HepG2 (cell line): ENCODE data around the gene AGBL1. TPM values are rescaled to one million over a fixed set of nuclear protein-coding genes. Genes with fewer than 3 reads are reported as not detected.

ENCODE experiments used
- ATAC-seq: fragments of 200-7000 bp; cut with Tn5 transposase; 3 replicates; pipeline ENCODE4 v1.9.1; 2020; ENCODE audit warnings: mild to moderate bottlenecking, moderate library complexity
- BruUV-seq: library from RNA; stranded (reverse); fragments of 400-500 nt; replicated peaks from 2 replicates; lab custom pipeline; 2021; lab: Mats Ljungman, UMichigan
- CTCF ChIA-PET: fragments of 300-600 bp; formaldehyde crosslinking; extraction: SDS; loops from one replicate; lab custom pipeline; 2021; ENCODE audit warnings: low total read pairs, inconsistent platforms, low intra/inter-chr PET ratio; lab: Yijun Ruan, JAX
- POLR2A ChIA-PET: fragments of 350-600 bp; sonication (Branson Sonifier 250); formaldehyde crosslinking; loops from one replicate; lab custom pipeline; 2020; ENCODE audit warnings: antibody characterized with exemption, inconsistent platforms; lab: Yijun Ruan, JAX
- DNase-seq: peaks from one replicate; pipeline ENCODE4 v3.0.0-alpha.2; 2015; ENCODE audit warnings: low spot score
- FAIRE-seq: peaks from 3 replicates; lab custom pipeline; 2011; peaks lifted over from hg19 to GRCh38; lab: Jason Lieb, UNC
- H2AFZ ChIP-seq: one replicate; pipeline ENCODE4 v1.6.1; 2011; ENCODE audit warnings: low read length, inconsistent platforms
- H3K27ac ChIP-seq: fragments of 300-600 bp; 3 replicates; pipeline ENCODE4 v1.8.0; 2011; ENCODE audit warnings: mixed run types, mild to moderate bottlenecking, mixed read lengths, low read length, inconsistent platforms; ENCODE audit not compliant: insufficient read depth; ENCODE audit errors: extremely low read length
- H3K27me3 ChIP-seq, 2 experiments: fragments of 200-600 bp in 1 of 2; 2 replicates in 1 of 2; 3 replicates in 1 of 2; pipeline versions ENCODE4 v1.6.0 to v1.8.0; 2011; ENCODE audit warnings: low read length in 2 of 2, mild to moderate bottlenecking in 2 of 2, moderate library complexity in 2 of 2, inconsistent platforms in 1 of 2; ENCODE audit not compliant: insufficient read depth in 2 of 2, control insufficient read depth in 1 of 2
- H3K36me3 ChIP-seq, 2 experiments: fragments of 200-600 bp in 1 of 2; replicated peaks in 1 of 2; 2 replicates in 1 of 2; 3 replicates in 1 of 2; pipeline versions ENCODE4 v1.5.1 to v1.8.0; 2011; ENCODE audit warnings: low read length in 2 of 2, inconsistent platforms in 1 of 2; ENCODE audit not compliant: insufficient read depth in 2 of 2, control insufficient read depth in 1 of 2
- H3K4me1 ChIP-seq: 2 replicates; pipeline ENCODE4 v1.5.1; 2012; ENCODE audit warnings: low read length, inconsistent platforms; ENCODE audit not compliant: insufficient read depth
- H3K4me2 ChIP-seq: 2 replicates; pipeline ENCODE4 v1.6.0; 2011; ENCODE audit warnings: low read depth, low read length, inconsistent platforms
- H3K4me3 ChIP-seq, 3 experiments: fragments of 200-600 bp in 1 of 3; sonication (generic), shearing (Covaris generic) in 1 of 3; replicated peaks in 1 of 3; 2 replicates each; pipeline ENCODE4 v1.5.1; 2011 to 2016; ENCODE audit warnings: low read length in 3 of 3, inconsistent platforms in 2 of 3, low read depth in 2 of 3, mild to moderate bottlenecking in 2 of 3, control low read depth in 1 of 3, mixed read lengths in 1 of 3; ENCODE audit not compliant: insufficient read depth in 1 of 3
- H3K79me2 ChIP-seq: one replicate; pipeline ENCODE4 v1.6.1; 2011; ENCODE audit warnings: low read length, inconsistent platforms; ENCODE audit not compliant: insufficient read depth
- H3K9ac ChIP-seq: 2 replicates; pipeline ENCODE4 v1.6.0; 2011; ENCODE audit warnings: mild to moderate bottlenecking, low read depth, low read length, inconsistent platforms; ENCODE audit not compliant: insufficient read depth
- H3K9me3 ChIP-seq: 2 replicates; pipeline ENCODE4 v1.5.1; 2012; ENCODE audit warnings: mild to moderate bottlenecking, low read length
- H4K20me1 ChIP-seq: 2 replicates; pipeline ENCODE4 v1.6.0; 2011; ENCODE audit warnings: inconsistent platforms, mild to moderate bottlenecking, low read length, moderate library complexity; ENCODE audit not compliant: insufficient read depth
- BRCA1 ChIP-seq: sonication (generic); formaldehyde crosslinking; IDR thresholded peaks from 2 replicates; pipeline ENCODE4 v1.4.0; 2020; ENCODE audit warnings: missing genetic modification reagents
- DMTF1 ChIP-seq: sonication (generic); formaldehyde crosslinking; IDR thresholded peaks from 2 replicates; pipeline ENCODE4 v1.4.0; 2020; ENCODE audit warnings: mild to moderate bottlenecking, missing genetic modification reagents
- JUN ChIP-seq: sonication (generic); formaldehyde crosslinking; IDR thresholded peaks from 2 replicates; pipeline ENCODE4 v1.4.0; 2020; ENCODE audit warnings: mild to moderate bottlenecking, missing genetic modification reagents
- MAFG ChIP-seq: sonication (generic); formaldehyde crosslinking; IDR thresholded peaks from 2 replicates; pipeline ENCODE4 v1.5.1; 2020; ENCODE audit warnings: mild to moderate bottlenecking, missing genetic modification reagents
- MTA1 ChIP-seq: sonication (generic); formaldehyde crosslinking; IDR thresholded peaks from 2 replicates; pipeline ENCODE4 v1.4.0; 2020; ENCODE audit warnings: missing genetic modification reagents, mild to moderate bottlenecking, borderline replicate concordance
- NFE2 ChIP-seq: sonication (generic); formaldehyde crosslinking; IDR thresholded peaks from 2 replicates; pipeline ENCODE4 v1.4.0; 2020; ENCODE audit warnings: missing genetic modification reagents
- PLSCR1 ChIP-seq: sonication (generic); formaldehyde crosslinking; IDR thresholded peaks from 2 replicates; pipeline ENCODE4 v1.5.0; 2020; ENCODE audit warnings: missing genetic modification reagents, mild to moderate bottlenecking, borderline replicate concordance
- SALL1 ChIP-seq: sonication (generic); formaldehyde crosslinking; IDR thresholded peaks from 2 replicates; pipeline ENCODE4 v1.8.0; 2022; ENCODE audit warnings: mild to moderate bottlenecking, missing genetic modification reagents
- ZNF121 ChIP-seq: sonication (generic); formaldehyde crosslinking; IDR thresholded peaks from 2 replicates; pipeline ENCODE4 v1.5.0; 2020; ENCODE audit warnings: mild to moderate bottlenecking, missing genetic modification reagents
- ZNF17 ChIP-seq: sonication (generic); formaldehyde crosslinking; IDR thresholded peaks from 2 replicates; pipeline ENCODE4 v1.5.0; 2020; ENCODE audit warnings: mild to moderate bottlenecking, missing genetic modification reagents
- ZNF615 ChIP-seq: sonication (generic); formaldehyde crosslinking; IDR thresholded peaks from 2 replicates; pipeline ENCODE4 v1.5.0; 2020; ENCODE audit warnings: mild to moderate bottlenecking, missing genetic modification reagents, borderline replicate concordance
- ZNF652 ChIP-seq: IDR thresholded peaks from 2 replicates; pipeline ENCODE4 v1.6.1; 2016; ENCODE audit warnings: low read depth, borderline replicate concordance
- ZSCAN9 ChIP-seq: IDR thresholded peaks from 2 replicates; pipeline ENCODE4 v1.6.1; 2016; ENCODE audit warnings: borderline replicate concordance
- WGBS: methylation state at CpG from one replicate; pipeline ENCODE4 v1.1.6; 2017; ENCODE audit warnings: low lambda C conversion rate; 5-methylcytosine and 5-hydroxymethylcytosine counted together
- in situ Hi-C: cut with HindIII; loops from 2 replicates; pipeline ENCODE4 v1.10.0; 2017; ENCODE audit warnings: low pct_unique_long_range_greater_than_20kb; ENCODE audit not compliant: extremely low pct_ligation_motif_present
- intact Hi-C: fragments of 100-400 bp; cut with micrococcal nuclease; formaldehyde crosslinking; loops from one replicate; pipeline ENCODE4 v1.10.0; 2022; ENCODE audit not compliant: unreplicated experiment
- polyA plus RNA-seq, 8 experiments: library from polyadenylated mRNA; depleted of rRNA in 3 of 8; stranded (reverse) in 7 of 8; unstranded in 1 of 8; fragments of >200 nt; fragmentation: Illumina TruSeq in 4 of 8; extraction: Trizol in 4 of 8; gene quantifications; 2 replicates each; pipeline versions ENCODE4 v1.2.1 to v1.2.3, GENCODE V29; 2011 to 2016; ENCODE audit warnings: low read depth in 4 of 8, missing spikeins in 1 of 8, mixed read lengths in 1 of 8; ENCODE audit not compliant: insufficient read depth in 1 of 8
- total RNA-seq, 5 experiments: library from RNA; depleted of rRNA; stranded (reverse); fragments of >200 nt; fragmentation: Illumina TruSeq; extraction: Trizol; gene quantifications; 2 replicates each; pipeline ENCODE4 v1.2.3, GENCODE V29; 2016; ENCODE audit warnings: low read depth in 1 of 5

The AGBL1 gene
- total and polyA plus RNA-seq, 2 of the 13 experiments (the other 11 are each of a cell fraction or from before 2014, with no cell fraction given): 0.01 TPM; not detected in 1

- TF ChIP-seq BRCA1 (no peak), DMTF1 (CRISPR knock-in tag) (no peak), SALL1 (no peak), ZSCAN9 (CRISPR knock-in tag) (no peak), ZNF652 (CRISPR knock-in tag) (no peak), ZNF17 (CRISPR knock-in tag) (no peak), MTA1 (CRISPR knock-in tag) (no peak), NFE2 (CRISPR knock-in tag) (no peak), JUN (no peak), PLSCR1 (CRISPR knock-in tag) (no peak), ZNF121 (CRISPR knock-in tag) (no peak), MAFG (CRISPR knock-in tag) (no peak), ZNF615 (CRISPR knock-in tag) (no peak)
- POLR2A ChIA-PET: no interaction called here
Measured at GRCh38 chr15:86322629-86323028, 243.0 kb downstream of the AGBL1 start.

More at GRCh38 chr15:86322629-86323028, 243.0 kb downstream of the AGBL1 start:
- no peak overlapping the region for H3K4me2 ChIP-seq
- FAIRE-seq (no peak), ATAC-seq (no peak), DNase-seq (no peak)
- BruUV-seq: no TSS peak
- no peak overlapping the region for H3K4me3 ChIP-seq
- H3K36me3 ChIP-seq: no peaks in the 10 kb centered on the region
- H3K9me3 ChIP-seq: peaks cover 27% of the 10 kb centered on the region
- H2AFZ ChIP-seq: no peak overlapping the region
- no peaks in the 10 kb centered on the region for H3K4me1 ChIP-seq
- CTCF ChIA-PET: no interaction called here
- no peak overlapping the region for H3K9ac ChIP-seq
- no peak overlapping the region for H3K27ac ChIP-seq
- no peaks in the 10 kb centered on the region for H3K79me2 ChIP-seq
- H4K20me1 ChIP-seq: no peaks in the 10 kb centered on the region
- 5% methylated on average over 1 of the region's 1 CpG for WGBS
- in situ Hi-C loops: no loop called here
- H3K27me3 ChIP-seq: no peaks in the 10 kb centered on the region
- intact Hi-C loops: no loop called here
